Bronchial epithelial cell (primary cell): ENCODE measurements around the gene CCNL2. TPM values are rescaled to one million over a fixed set of nuclear protein-coding genes. Genes with fewer than 3 reads are reported as not detected.
A peak's percentile ranks its signal among the peaks of the same experiment; 100 is the strongest.
"Not testable (repeated sequence)": the region's sequence is repeated elsewhere in the genome, so short reads cannot be mapped to it uniquely, and the experiment has no call there.

Experiments
- DNase-seq: peaks from one replicate; pipeline ENCODE4 v3.0.0-alpha.2; 2010; ENCODE audit warnings: low read depth
- FAIRE-seq: peaks from 2 replicates; lab custom pipeline; 2011; peaks lifted over from hg19 to GRCh38; lab: Jason Lieb, UNC
- H3K27me3 ChIP-seq: 2 replicates; pipeline ENCODE4 v1.5.1; 2011; ENCODE audit warnings: low read length; ENCODE audit not compliant: control insufficient read depth, insufficient read depth
- H3K36me3 ChIP-seq: 2 replicates; pipeline ENCODE4 v1.5.1; 2011; ENCODE audit warnings: low read length; ENCODE audit not compliant: control insufficient read depth, insufficient read depth
- H3K4me3 ChIP-seq: 2 replicates; pipeline ENCODE4 v1.5.1; 2011; ENCODE audit warnings: mild to moderate bottlenecking, low read depth, low read length, control low read depth
- CTCF ChIP-seq: IDR thresholded peaks from 2 replicates; pipeline ENCODE4 v1.5.1; 2011; ENCODE audit warnings: mild to moderate bottlenecking, moderate library complexity, low read length, control low read depth, inconsistent platforms; ENCODE audit not compliant: insufficient read depth, severe bottlenecking
- total RNA-seq: library from RNA; depleted of rRNA; stranded (reverse); fragments of >200 nt; gene quantifications from 2 replicates; pipeline ENCODE4 v1.2.1, GENCODE V29; 2014

Gene CCNL2
- total RNA-seq, 1 donor from 2014 or later = 134 TPM

- no peak for DNase-seq
- H3K36me3 ChIP-seq = peaks cover 13% of the 10 kb centered on the region
- TF ChIP-seq CTCF = peak; percentile 14
- H3K4me3 ChIP-seq = peak overlapping the region; percentile 90
- no peak for FAIRE-seq
- H3K27me3 ChIP-seq = no peaks in the 10 kb centered on the region
Measured at GRCh38 chr1:1407636-1408318, 8.6 kb upstream of the CCNL2 start.

GRCh38 chr1:1406821-1407635 is 7.9 kb upstream of the CCNL2 start, which contains the start of gene MRPL20:
TSS of gene MRPL20 (minus strand) at chr1:1407293. CDS start at chr1:1407217, 76 bp downstream.
- Histone ChIP-seq H3K27me3 (no peaks in the 10 kb centered on the region), H3K4me3 (peak within 1 kb of the TSS; percentile 90), H3K36me3 (peaks cover 17% of the 10 kb centered on the region)
- no peak for TF ChIP-seq CTCF
- peak; percentile 81 for DNase-seq
- FAIRE-seq = no peak

GRCh38 chr1:1406101-1406820 is 7.1 kb upstream of the CCNL2 start:
- FAIRE-seq (no peak), DNase-seq (no peak)
- H3K4me3 ChIP-seq = peak overlapping the region; percentile 90
- TF ChIP-seq CTCF = no peak
- H3K36me3 ChIP-seq = peaks cover 22% of the 10 kb centered on the region
- no peaks in the 10 kb centered on the region for H3K27me3 ChIP-seq

DNA sequence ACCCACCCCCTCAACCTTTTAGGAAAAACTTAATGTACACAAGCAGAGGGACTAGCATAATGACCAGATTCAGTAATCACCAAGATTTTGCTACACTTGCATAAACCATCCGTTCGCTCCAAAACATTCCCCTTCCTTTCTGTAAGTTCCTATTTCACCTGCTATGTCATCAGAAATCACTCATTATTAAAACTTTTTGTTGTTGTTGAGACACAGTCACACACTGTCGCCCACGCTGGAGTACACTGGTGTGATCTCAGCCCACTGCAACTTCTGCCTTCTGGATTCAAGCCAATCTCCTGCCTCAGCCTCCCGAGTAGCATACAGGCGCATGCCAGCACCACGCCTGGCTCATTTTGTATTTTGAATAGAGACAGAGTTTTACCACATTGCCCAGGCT is 4.5 kb upstream of the CCNL2 start:
- FAIRE-seq = no peak
- H3K36me3 ChIP-seq = peaks cover 24% of the 10 kb centered on the region
- TF ChIP-seq CTCF = no peak
- H3K27me3 ChIP-seq = no peaks in the 10 kb centered on the region
- DNase-seq = no peak
- H3K4me3 ChIP-seq = no peak overlapping the region

- peaks cover 28% of the 10 kb centered on the region for H3K36me3 ChIP-seq
- H3K4me3 ChIP-seq, DNase-seq, H3K27me3 ChIP-seq, FAIRE-seq: not testable (repeated sequence)
Measured at GRCh38 chr1:1402901-1403392, 3.8 kb upstream of the CCNL2 start.
